Measurements from ENCODE around the gene SCCPDH.
A peak's percentile ranks its signal among the peaks of the same experiment; 100 is the strongest.
"Not testable (repeated sequence)": the region's sequence is repeated elsewhere in the genome, so short reads cannot be mapped to it uniquely, and the experiment has no call there.

SCCPDH gene

GRCh38 chr1:246694213-246694895, 29.9 kb upstream of the SCCPDH start:
- not testable (repeated sequence) for DNase-seq; H4K8ac ChIP-seq (ENCODE audit: low read length); H2AK5ac ChIP-seq (ENCODE audit: low read length, severe bottlenecking); H4K91ac ChIP-seq (ENCODE audit: low read length); H3K23ac ChIP-seq (ENCODE audit: low read length in 2 of 2); H2BK120ac ChIP-seq (ENCODE audit: low read depth, low read length); H3K4me1 ChIP-seq (ENCODE audit: control insufficient read depth, insufficient read depth, low read depth, low read length); H2BK5ac ChIP-seq (ENCODE audit: low read depth, low read length, poor library complexity, severe bottlenecking); H3K4me3 ChIP-seq (ENCODE audit: insufficient read depth in 1 of 2, low read depth in 1 of 2, low read length in 2 of 2); H2BK15ac ChIP-seq (ENCODE audit: low read depth, poor library complexity, severe bottlenecking); H3K27ac ChIP-seq (ENCODE audit: low read length, poor library complexity, severe bottlenecking); H3K9ac ChIP-seq (ENCODE audit: low read length); H3K14ac ChIP-seq (ENCODE audit: low read length in 2 of 2); H3K79me1 ChIP-seq (replicated peaks; ENCODE audit: low read length, poor library complexity, severe bottlenecking); H3K27me3 ChIP-seq (ENCODE audit: control insufficient read depth in 1 of 2, insufficient read depth in 1 of 2, low read length in 2 of 2); H3K36me3 ChIP-seq (ENCODE audit: control insufficient read depth in 1 of 2, insufficient read depth in 2 of 2, low read depth in 1 of 2, low read length in 2 of 2); H2AFZ ChIP-seq (ENCODE audit: low read depth, low read length); H3K4me2 ChIP-seq (ENCODE audit: low read length, poor library complexity, severe bottlenecking); H3K18ac ChIP-seq (ENCODE audit: low read depth in 1 of 2, low read length in 2 of 2); H2BK12ac ChIP-seq (ENCODE audit: low read length in 2 of 2); H3K9me3 ChIP-seq (ENCODE audit: control insufficient read depth, low read length); H3K4ac ChIP-seq (ENCODE audit: low read depth in 1 of 2, low read length in 2 of 2)
- 95% methylated on average over 9 of the region's 10 CpGs for WGBS

- H3K14ac ChIP-seq (ENCODE audit: low read length in 2 of 2): no peak overlapping the region
- H3K23ac ChIP-seq (ENCODE audit: low read length in 2 of 2): no peak overlapping the region
- H3K4ac ChIP-seq (ENCODE audit: low read depth in 1 of 2, low read length in 2 of 2): no peak overlapping the region
- no peak overlapping the region for H3K18ac ChIP-seq (ENCODE audit: low read depth in 1 of 2, low read length in 2 of 2)
- no peak overlapping the region for H2AK5ac ChIP-seq (ENCODE audit: low read length, severe bottlenecking)
- H3K4me2 ChIP-seq (ENCODE audit: low read length, poor library complexity, severe bottlenecking): no peak overlapping the region
- no peaks in the 10 kb centered on the region for H3K36me3 ChIP-seq (ENCODE audit: control insufficient read depth in 1 of 2, insufficient read depth in 2 of 2, low read depth in 1 of 2, low read length in 2 of 2)
- H3K27ac ChIP-seq (ENCODE audit: low read length, poor library complexity, severe bottlenecking): no peak overlapping the region
- H3K4me3 ChIP-seq (ENCODE audit: insufficient read depth in 1 of 2, low read depth in 1 of 2, low read length in 2 of 2): no peak overlapping the region
- H3K79me1 ChIP-seq (replicated peaks; ENCODE audit: low read length, poor library complexity, severe bottlenecking): no peaks in the 10 kb centered on the region
- H4K91ac ChIP-seq (ENCODE audit: low read length): no peak overlapping the region
- peaks cover 1% of the 10 kb centered on the region for H3K4me1 ChIP-seq (ENCODE audit: control insufficient read depth, insufficient read depth, low read depth, low read length)
- H3K9me3 ChIP-seq (ENCODE audit: control insufficient read depth, low read length): peaks cover 2% of the 10 kb centered on the region
- DNase-seq: no peak
- 83% methylated on average over 1 of the region's 3 CpGs for WGBS
- H2BK5ac ChIP-seq (ENCODE audit: low read depth, low read length, poor library complexity, severe bottlenecking): no peak overlapping the region
- H2BK12ac ChIP-seq (ENCODE audit: low read length in 2 of 2): no peak overlapping the region
- H2BK15ac ChIP-seq (ENCODE audit: low read depth, poor library complexity, severe bottlenecking): no peak overlapping the region
- H2BK120ac ChIP-seq (ENCODE audit: low read depth, low read length): no peak overlapping the region
- H3K9ac ChIP-seq (ENCODE audit: low read length): no peak overlapping the region
- no peak overlapping the region for H2AFZ ChIP-seq (ENCODE audit: low read depth, low read length)
- H3K27me3 ChIP-seq (ENCODE audit: control insufficient read depth in 1 of 2, insufficient read depth in 1 of 2, low read length in 2 of 2): no peaks in the 10 kb centered on the region
- H4K8ac ChIP-seq (ENCODE audit: low read length): no peak overlapping the region
Observed at GRCh38 chr1:246695136-246695535, 29.1 kb upstream of the SCCPDH start.

GRCh38 chr1:246695666-246696065, 28.5 kb upstream of the SCCPDH start:
- Histone ChIP-seq H3K36me3 (ENCODE audit: control insufficient read depth in 1 of 2, insufficient read depth in 2 of 2, low read depth in 1 of 2, low read length in 2 of 2) (no peaks in the 10 kb centered on the region), H3K9me3 (ENCODE audit: control insufficient read depth, low read length) (peaks cover 2% of the 10 kb centered on the region), H4K8ac (ENCODE audit: low read length) (no peak overlapping the region), H3K4me2 (ENCODE audit: low read length, poor library complexity, severe bottlenecking) (peak overlapping the region; percentile 29), H2BK12ac (ENCODE audit: low read length in 2 of 2) (no peak overlapping the region), H3K9ac (ENCODE audit: low read length) (no peak overlapping the region), H3K18ac (ENCODE audit: low read depth in 1 of 2, low read length in 2 of 2) (no peak overlapping the region), H3K4me3 (ENCODE audit: insufficient read depth in 1 of 2, low read depth in 1 of 2, low read length in 2 of 2) (no peak overlapping the region), H3K4ac (ENCODE audit: low read depth in 1 of 2, low read length in 2 of 2) (no peak overlapping the region), H3K27me3 (ENCODE audit: control insufficient read depth in 1 of 2, insufficient read depth in 1 of 2, low read length in 2 of 2) (no peaks in the 10 kb centered on the region), H4K91ac (ENCODE audit: low read length) (no peak overlapping the region), H2AFZ (ENCODE audit: low read depth, low read length) (no peak overlapping the region), H3K23ac (ENCODE audit: low read length in 2 of 2) (no peak overlapping the region), H3K79me1 (replicated peaks; ENCODE audit: low read length, poor library complexity, severe bottlenecking) (no peaks in the 10 kb centered on the region), H2BK5ac (ENCODE audit: low read depth, low read length, poor library complexity, severe bottlenecking) (no peak overlapping the region), H2BK120ac (ENCODE audit: low read depth, low read length) (no peak overlapping the region), H3K14ac (ENCODE audit: low read length in 2 of 2) (no peak overlapping the region), H3K4me1 (ENCODE audit: control insufficient read depth, insufficient read depth, low read depth, low read length) (peaks cover 1% of the 10 kb centered on the region), H2BK15ac (ENCODE audit: low read depth, poor library complexity, severe bottlenecking) (no peak overlapping the region), H2AK5ac (ENCODE audit: low read length, severe bottlenecking) (no peak overlapping the region), H3K27ac (ENCODE audit: low read length, poor library complexity, severe bottlenecking) (no peak overlapping the region)
- no peak for DNase-seq
- 99% methylated on average over 5 of the region's 5 CpGs for WGBS

- Histone ChIP-seq H3K9me3 (ENCODE audit: control insufficient read depth, low read length) (peaks cover 2% of the 10 kb centered on the region), H4K8ac (ENCODE audit: low read length) (no peak overlapping the region), H2BK12ac (ENCODE audit: low read length in 2 of 2) (no peak overlapping the region), H4K91ac (ENCODE audit: low read length) (no peak overlapping the region), H3K18ac (ENCODE audit: low read depth in 1 of 2, low read length in 2 of 2) (no peak overlapping the region), H2AK5ac (ENCODE audit: low read length, severe bottlenecking) (no peak overlapping the region), H3K27me3 (ENCODE audit: control insufficient read depth in 1 of 2, insufficient read depth in 1 of 2, low read length in 2 of 2) (no peaks in the 10 kb centered on the region), H2BK120ac (ENCODE audit: low read depth, low read length) (no peak overlapping the region), H2BK5ac (ENCODE audit: low read depth, low read length, poor library complexity, severe bottlenecking) (no peak overlapping the region), H3K14ac (ENCODE audit: low read length in 2 of 2) (no peak overlapping the region), H3K23ac (ENCODE audit: low read length in 2 of 2) (no peak overlapping the region), H3K4me3 (ENCODE audit: insufficient read depth in 1 of 2, low read depth in 1 of 2, low read length in 2 of 2) (peak overlapping the region in 1 of 2 experiments; percentile 69), H2BK15ac (ENCODE audit: low read depth, poor library complexity, severe bottlenecking) (no peak overlapping the region), H3K79me1 (replicated peaks; ENCODE audit: low read length, poor library complexity, severe bottlenecking) (no peaks in the 10 kb centered on the region), H3K36me3 (ENCODE audit: control insufficient read depth in 1 of 2, insufficient read depth in 2 of 2, low read depth in 1 of 2, low read length in 2 of 2) (no peaks in the 10 kb centered on the region), H3K27ac (ENCODE audit: low read length, poor library complexity, severe bottlenecking) (no peak overlapping the region), H3K4me1 (ENCODE audit: control insufficient read depth, insufficient read depth, low read depth, low read length) (peaks cover 1% of the 10 kb centered on the region), H3K9ac (ENCODE audit: low read length) (peak overlapping the region; percentile 89), H2AFZ (ENCODE audit: low read depth, low read length) (no peak overlapping the region), H3K4ac (ENCODE audit: low read depth in 1 of 2, low read length in 2 of 2) (no peak overlapping the region), H3K4me2 (ENCODE audit: low read length, poor library complexity, severe bottlenecking) (peak overlapping the region; percentile 84)
- 94% methylated on average over 8 of the region's 8 CpGs for WGBS
- DNase-seq: no peak
Observed at GRCh38 chr1:246698466-246699094, 25.6 kb upstream of the SCCPDH start.

Data from mesenchymal stem cell (in vitro differentiated cells and primary cell).